Fibroblast of the aortic adventitia (primary cell): ENCODE results near the gene TMEM140. TPM values are rescaled to one million over a fixed set of nuclear protein-coding genes. Genes with fewer than 3 reads are reported as not detected.

ENCODE experiments used
- DNase-seq: peaks from one replicate; pipeline ENCODE4 v3.0.0-alpha.2; 2010; ENCODE audit warnings: low read depth
- H3K4me3 ChIP-seq: 2 replicates; pipeline ENCODE4 v1.5.1; 2011; ENCODE audit warnings: low read depth, mild to moderate bottlenecking, control low read depth, low read length, moderate library complexity
- total RNA-seq: library from RNA; depleted of rRNA; stranded (reverse); fragments of >200 nt; gene quantifications from 2 replicates; pipeline ENCODE4 v1.2.3, GENCODE V29; 2012; ENCODE audit warnings: low replicate concordance
- TF ChIP-seq, protein P1 (sequence below): IDR thresholded peaks from 2 replicates; pipeline ENCODE4 v1.5.1; 2011; ENCODE audit warnings: mild to moderate bottlenecking, low read length, control low read depth, inconsistent platforms; ENCODE audit not compliant: insufficient read depth

The TMEM140 gene
- total RNA-seq, 1 donor, result 9.7 TPM

GRCh38 chr7:135181261-135181928, 33.5 kb downstream of the TMEM140 start:
- no peak for DNase-seq

GRCh38 chr7:135181929-135182678, 34.2 kb downstream of the TMEM140 start:
- DNase-seq, result no peak
- TF ChIP-seq, protein P1, sequence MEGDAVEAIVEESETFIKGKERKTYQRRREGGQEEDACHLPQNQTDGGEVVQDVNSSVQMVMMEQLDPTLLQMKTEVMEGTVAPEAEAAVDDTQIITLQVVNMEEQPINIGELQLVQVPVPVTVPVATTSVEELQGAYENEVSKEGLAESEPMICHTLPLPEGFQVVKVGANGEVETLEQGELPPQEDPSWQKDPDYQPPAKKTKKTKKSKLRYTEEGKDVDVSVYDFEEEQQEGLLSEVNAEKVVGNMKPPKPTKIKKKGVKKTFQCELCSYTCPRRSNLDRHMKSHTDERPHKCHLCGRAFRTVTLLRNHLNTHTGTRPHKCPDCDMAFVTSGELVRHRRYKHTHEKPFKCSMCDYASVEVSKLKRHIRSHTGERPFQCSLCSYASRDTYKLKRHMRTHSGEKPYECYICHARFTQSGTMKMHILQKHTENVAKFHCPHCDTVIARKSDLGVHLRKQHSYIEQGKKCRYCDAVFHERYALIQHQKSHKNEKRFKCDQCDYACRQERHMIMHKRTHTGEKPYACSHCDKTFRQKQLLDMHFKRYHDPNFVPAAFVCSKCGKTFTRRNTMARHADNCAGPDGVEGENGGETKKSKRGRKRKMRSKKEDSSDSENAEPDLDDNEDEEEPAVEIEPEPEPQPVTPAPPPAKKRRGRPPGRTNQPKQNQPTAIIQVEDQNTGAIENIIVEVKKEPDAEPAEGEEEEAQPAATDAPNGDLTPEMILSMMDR, result no peak
- no peak overlapping the region for H3K4me3 ChIP-seq

More at GRCh38 chr7:135181261-135181928, 33.5 kb downstream of the TMEM140 start:
- TF ChIP-seq, protein P1, result no peak
- no peak overlapping the region for H3K4me3 ChIP-seq

GRCh38 chr7:135183478-135183877, 35.6 kb downstream of the TMEM140 start:
- TF ChIP-seq, protein P1, result no peak
- no peak for DNase-seq
- H3K4me3 ChIP-seq, result no peak overlapping the region

DNA sequence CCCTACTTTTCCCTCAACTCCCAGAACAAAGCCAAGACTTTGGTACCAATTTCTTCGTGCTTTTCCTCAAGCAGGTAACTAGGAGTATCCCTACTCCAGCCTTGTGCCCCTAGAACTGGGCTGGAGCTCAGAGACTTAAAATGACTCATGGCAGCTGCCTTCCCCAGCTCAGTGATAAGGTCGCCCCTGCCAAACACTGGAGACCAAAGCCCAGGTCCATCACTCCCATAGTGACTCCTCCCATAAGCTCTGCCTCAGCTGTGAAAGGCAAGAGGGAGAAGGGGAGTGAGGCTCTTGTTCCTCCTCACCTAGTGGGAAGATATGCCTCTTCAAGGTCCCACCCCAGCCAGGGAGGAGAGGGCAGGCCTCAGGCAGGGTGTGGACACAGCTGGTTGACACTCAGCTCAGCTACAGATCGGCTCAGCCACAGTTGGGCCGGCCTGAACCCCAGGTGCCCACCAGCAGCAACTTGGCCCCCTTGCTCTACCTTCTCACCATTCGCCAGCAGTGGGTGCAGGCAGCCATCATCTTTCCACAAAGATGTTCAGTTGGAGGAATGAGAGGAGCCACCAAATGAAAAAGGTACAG, 36.5 kb downstream of the TMEM140 start:
- no peak overlapping the region for H3K4me3 ChIP-seq
- DNase-seq, result no peak
- TF ChIP-seq, protein P1, result no peak

DNA sequence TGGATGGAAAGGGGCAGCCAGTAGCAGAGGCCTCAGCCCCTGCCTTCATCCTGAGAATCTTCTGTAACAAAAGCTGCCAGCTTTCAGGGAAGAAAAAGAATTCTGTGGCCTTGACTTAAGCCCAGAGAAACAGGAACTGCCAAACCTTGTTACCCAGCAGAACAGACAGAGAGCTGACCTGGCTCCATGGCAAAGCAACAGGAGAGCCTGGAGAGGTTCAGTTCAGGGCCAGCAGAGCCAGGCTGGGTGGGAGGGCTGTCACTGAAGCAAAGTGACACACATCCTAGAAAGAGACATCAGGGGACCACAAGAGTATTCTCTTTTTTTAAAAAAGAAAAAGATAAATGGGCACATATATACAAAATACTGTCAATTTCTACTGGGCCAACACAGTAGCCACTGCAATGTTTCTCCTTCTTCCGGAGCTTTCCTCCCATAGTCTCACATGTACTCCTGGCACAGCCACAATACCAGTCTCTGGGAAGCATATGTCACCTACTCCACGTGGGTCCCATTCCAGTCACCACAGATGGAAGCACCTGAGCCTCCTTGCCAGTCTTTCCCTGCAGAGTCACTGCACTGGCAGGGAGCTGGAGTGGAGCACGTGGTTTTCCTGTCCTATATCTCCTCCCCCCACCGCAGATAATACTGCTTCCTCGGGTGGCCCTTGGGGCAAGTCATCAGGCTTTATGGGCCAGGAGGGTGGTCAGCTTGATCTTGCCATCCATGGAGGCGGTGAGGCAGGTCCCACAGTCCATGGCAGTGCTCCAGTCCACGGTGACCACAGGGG, 37.8 kb downstream of the TMEM140 start:
- DNase-seq, result no peak
- no peak overlapping the region for H3K4me3 ChIP-seq
- TF ChIP-seq, protein P1, result no peak

DNA sequence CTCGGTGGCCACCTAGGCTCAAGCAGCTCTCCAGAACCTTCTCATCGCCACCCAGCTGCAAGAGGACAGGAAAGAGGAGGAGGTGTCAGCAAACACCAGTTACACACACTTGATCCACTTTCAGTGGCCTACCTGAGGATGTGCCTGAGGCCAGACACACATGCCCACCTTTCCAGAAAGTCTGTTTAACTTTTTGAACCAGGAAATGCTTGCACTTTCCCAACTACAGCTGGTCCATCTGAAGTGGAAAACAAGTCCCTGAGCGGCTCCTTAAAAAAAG, 38.3 kb downstream of the TMEM140 start:
- DNase-seq, result no peak
- TF ChIP-seq, protein P1, result no peak
- H3K4me3 ChIP-seq, result no peak overlapping the region
